ENCODE measurements around the gene MYO5C. TPM values are rescaled to one million over a fixed set of nuclear protein-coding genes. Genes with fewer than 3 reads are reported as not detected.

MYO5C gene
- total and polyA plus RNA-seq, 2 of the 4 experiments (the other 2 are of a cell fraction) = under 0.01 to 0.03 TPM

GRCh38 chr15:52317022-52317421 is 21.4 kb upstream of the MYO5C start:
- H2AK9ac ChIP-seq (replicated peaks; ENCODE audit: low read depth, low read length, poor library complexity) = no peak overlapping the region
- no peak overlapping the region for H3K56ac ChIP-seq (ENCODE audit: extremely low read depth, insufficient read depth, low read length)
- H3K27me3 ChIP-seq (ENCODE audit: control insufficient read depth, insufficient read depth, low read length) = no peaks in the 10 kb centered on the region
- intact Hi-C loops (cut with micrococcal nuclease) = no loop called here
- no peak overlapping the region for H2BK120ac ChIP-seq (ENCODE audit: low read depth, low read length)
- in situ Hi-C loops (cut with MboI; ENCODE audit: low sequenced_read_pairs) = no loop called here
- no peaks in the 10 kb centered on the region for H4K20me1 ChIP-seq (ENCODE audit: insufficient read depth, low read length)
- no peak overlapping the region for H3K4ac ChIP-seq (ENCODE audit: low read depth, low read length)
- no peak overlapping the region for H4K91ac ChIP-seq (ENCODE audit: insufficient read depth, low read depth, low read length)
- no peak overlapping the region for H4K5ac ChIP-seq (ENCODE audit: low read depth, low read length)
- no peak overlapping the region for H3K4me3 ChIP-seq (ENCODE audit: insufficient read depth, low read depth, low read length)
- no peak overlapping the region for H2AFZ ChIP-seq (replicated peaks; ENCODE audit: low read length, poor library complexity)
- H3K9me1 ChIP-seq (ENCODE audit: insufficient read depth, low read length) = peaks cover 4% of the 10 kb centered on the region
- no peak overlapping the region for H2BK15ac ChIP-seq (ENCODE audit: low read depth, low read length)
- H2BK20ac ChIP-seq (ENCODE audit: low read depth, low read length) = no peak overlapping the region
- H3K79me1 ChIP-seq (ENCODE audit: low read depth in 1 of 2, low read length in 2 of 2) = no peaks in the 10 kb centered on the region
- H3K14ac ChIP-seq (replicated peaks; ENCODE audit: low read depth, low read length) = no peak overlapping the region
- no peaks in the 10 kb centered on the region for H3K4me1 ChIP-seq (ENCODE audit: control insufficient read depth, insufficient read depth, low read length)
- H2BK5ac ChIP-seq (ENCODE audit: low read depth, low read length, poor library complexity, severe bottlenecking) = no peak overlapping the region
- no peak overlapping the region for H4K8ac ChIP-seq (ENCODE audit: low read depth in 2 of 2, low read length in 2 of 2)
- H3K27ac ChIP-seq (ENCODE audit: insufficient read depth, low read length) = no peak overlapping the region
- no peaks in the 10 kb centered on the region for H3K9me3 ChIP-seq (ENCODE audit: control insufficient read depth, insufficient read depth, low read length)
- H3K23ac ChIP-seq (ENCODE audit: low read depth, low read length) = no peak overlapping the region
- BruUV-seq (replicated peaks) = no TSS peak
- TF ChIP-seq BHLHE40 (IDR thresholded peaks at IDR 0.05; ENCODE audit: low read depth, low read length) (no peak), NFE2L2 (IDR thresholded peaks at IDR 0.05; ENCODE audit: low read depth, low read length) (no peak), POLR2A (IDR thresholded peaks at IDR 0.05; ENCODE audit: low read depth, low read length) (no peak)
- no peak overlapping the region for H3K18ac ChIP-seq (ENCODE audit: low read depth, low read length)
- H3K36me3 ChIP-seq (ENCODE audit: control insufficient read depth, insufficient read depth, low read length) = peaks cover 14% of the 10 kb centered on the region
- H3K4me2 ChIP-seq (ENCODE audit: low read depth, low read length) = no peak overlapping the region
- CTCF ChIA-PET = no interaction called here
- dilution Hi-C loops (cut with HindIII; ENCODE audit: low sequenced_read_pairs, unreplicated experiment) = no loop called here
- H3K9ac ChIP-seq (ENCODE audit: low read depth, low read length) = no peak overlapping the region
- WGBS, 2 experiments (ENCODE audit: extremely low coverage in 2 of 2, insufficient read length in 1 of 2) = no CpG with 5 or more reads among the region's 2 CpGs
- ATAC-seq (ENCODE audit: low read depth) = no peak
- no peak overlapping the region for H2AK5ac ChIP-seq (ENCODE audit: low read depth, low read length)
- POLR2A ChIA-PET (ENCODE audit: unreplicated experiment) = no interaction called here
- no peak for DNase-seq
